ENCODE data around the gene TBC1D8B.

- TF ChIP-seq CTCF (IDR thresholded peaks at IDR 0.05) = no peak
- TF ChIP-seq FOXM1 (IDR thresholded peaks at IDR 0.05; ENCODE audit: low read depth) = no peak
- no peak for TF ChIP-seq FOSL2 (IDR thresholded peaks at IDR 0.05; ENCODE audit: borderline replicate concordance, low read depth)
- TF ChIP-seq EP300 (IDR thresholded peaks at IDR 0.05; ENCODE audit: borderline replicate concordance in 1 of 2, low read depth in 1 of 2, low read length in 1 of 2) = no peak
- TF ChIP-seq RFX5 (IDR thresholded peaks at IDR 0.05; ENCODE audit: low read length) = no peak
- TF ChIP-seq POLR2AphosphoS5 (IDR thresholded peaks at IDR 0.05; ENCODE audit: low read depth, low read length) = no peak
- no peak for TF ChIP-seq RAD21 (IDR thresholded peaks at IDR 0.05; ENCODE audit: low read length)
Measured at GRCh38 chrX:106919932-106920452, 117.5 kb downstream of the TBC1D8B start, which contains the start of gene CLDN2.
